GM18520 (cell line): ENCODE data around the gene ALOXE3.
"Not testable (repeated sequence)": the region's sequence is repeated elsewhere in the genome, so short reads cannot be mapped to it uniquely, and the experiment has no call there.

Experiments
- ATAC-seq: cut with Tn5 transposase; IDR thresholded peaks from one replicate; pipeline ENCODE4 v1.9.1; 2021; ENCODE audit not compliant: unreplicated experiment

The ALOXE3 gene

GRCh38 chr17:8073627-8074484, 44.5 kb downstream of the ALOXE3 start:
- ATAC-seq: no peak

- ATAC-seq: no peak
These were observed 45.4 kb downstream of the ALOXE3 start for GRCh38 chr17:8072729-8073461.

- no peak for ATAC-seq
These were observed 46.0 kb downstream of the ALOXE3 start for GRCh38 chr17:8072341-8072728.

GRCh38 chr17:8071496-8071895, 46.8 kb downstream of the ALOXE3 start:
- ATAC-seq: no peak

GRCh38 chr17:8069587-8069860, 48.8 kb downstream of the ALOXE3 start:
- no peak for ATAC-seq

GRCh38 chr17:8068736-8069586, 49.4 kb downstream of the ALOXE3 start:
- ATAC-seq: no peak

- no peak for ATAC-seq
These were observed 50.5 kb downstream of the ALOXE3 start for GRCh38 chr17:8067806-8068205.

GRCh38 chr17:8066841-8067775, 51.2 kb downstream of the ALOXE3 start:
- ATAC-seq: no peak

GRCh38 chr17:8064561-8065019, 53.7 kb downstream of the ALOXE3 start:
- no peak for ATAC-seq

- no peak for ATAC-seq
These were observed 54.4 kb downstream of the ALOXE3 start for GRCh38 chr17:8063761-8064534.

- no peak for ATAC-seq
These were observed 55.4 kb downstream of the ALOXE3 start for GRCh38 chr17:8062807-8063483.

GRCh38 chr17:8062435-8062806, 55.9 kb downstream of the ALOXE3 start:
- no peak for ATAC-seq

GRCh38 chr17:8061851-8062250, 56.5 kb downstream of the ALOXE3 start:
- not testable (repeated sequence) for ATAC-seq

- no peak for ATAC-seq
These were observed 58.0 kb downstream of the ALOXE3 start for GRCh38 chr17:8060274-8060673.

GRCh38 chr17:8059131-8059530, 59.2 kb downstream of the ALOXE3 start:
- ATAC-seq: no peak

GRCh38 chr17:8057691-8058114, 60.6 kb downstream of the ALOXE3 start:
- no peak for ATAC-seq

- no peak for ATAC-seq
These were observed 61.2 kb downstream of the ALOXE3 start for GRCh38 chr17:8056976-8057625.

GRCh38 chr17:8056232-8056975, 61.9 kb downstream of the ALOXE3 start:
- no peak for ATAC-seq
